GM19372 (cell line): ENCODE data around the gene TSPAN12.
"Not testable (repeated sequence)": the region's sequence is repeated elsewhere in the genome, so short reads cannot be mapped to it uniquely, and the experiment has no call there.

Experiments used
- ATAC-seq: cut with Tn5 transposase; IDR thresholded peaks from one replicate; pipeline ENCODE4 v1.9.1; 2021; ENCODE audit warnings: mild to moderate bottlenecking, low read depth, moderate library complexity; ENCODE audit not compliant: unreplicated experiment

TSPAN12 gene

GRCh38 chr7:120807390-120807789, 50.6 kb downstream of the TSPAN12 start:
- no peak for ATAC-seq

- peak; percentile 67 for ATAC-seq
Observed at GRCh38 chr7:120806669-120807068, 51.3 kb downstream of the TSPAN12 start.

- no peak for ATAC-seq
Observed at GRCh38 chr7:120805636-120806388, 52.1 kb downstream of the TSPAN12 start.

GRCh38 chr7:120802751-120803150, 55.2 kb downstream of the TSPAN12 start:
- ATAC-seq: no peak

GRCh38 chr7:120799813-120800475, 58.0 kb downstream of the TSPAN12 start:
- ATAC-seq: no peak

- no peak for ATAC-seq
Observed at GRCh38 chr7:120799147-120799546, 58.8 kb downstream of the TSPAN12 start.

- no peak for ATAC-seq
Observed at GRCh38 chr7:120797026-120797645, 60.8 kb downstream of the TSPAN12 start.

- ATAC-seq: no peak
Observed at GRCh38 chr7:120794106-120794729, 63.7 kb downstream of the TSPAN12 start.

- no peak for ATAC-seq
Observed at GRCh38 chr7:120793213-120793936, 64.6 kb downstream of the TSPAN12 start.

GRCh38 chr7:120792861-120793130, 65.1 kb downstream of the TSPAN12 start:
- no peak for ATAC-seq

GRCh38 chr7:120792091-120792860, 65.7 kb downstream of the TSPAN12 start:
- ATAC-seq: peak; percentile 84

- ATAC-seq: no peak
Observed at GRCh38 chr7:120785095-120785494, 72.8 kb downstream of the TSPAN12 start.

- ATAC-seq: no peak
Observed at GRCh38 chr7:120783721-120784120, 74.2 kb downstream of the TSPAN12 start.

- ATAC-seq: no peak
Observed at GRCh38 chr7:120783273-120783672, 74.7 kb downstream of the TSPAN12 start.

GRCh38 chr7:120781924-120782323, 76.0 kb downstream of the TSPAN12 start:
- not testable (repeated sequence) for ATAC-seq

GRCh38 chr7:120780938-120781337, 77.0 kb downstream of the TSPAN12 start:
- no peak for ATAC-seq

GRCh38 chr7:120780451-120780850, 77.5 kb downstream of the TSPAN12 start:
- ATAC-seq: not testable (repeated sequence)

GRCh38 chr7:120779078-120779477, 78.9 kb downstream of the TSPAN12 start:
- ATAC-seq: not testable (repeated sequence)

GRCh38 chr7:120775755-120776154, 82.2 kb downstream of the TSPAN12 start:
- ATAC-seq: no peak

GRCh38 chr7:120774481-120774880, 83.5 kb downstream of the TSPAN12 start:
- ATAC-seq: no peak
